ENCODE results near the gene CFAP61. TPM values are rescaled to one million over a fixed set of nuclear protein-coding genes. Genes with fewer than 3 reads are reported as not detected.
"Not testable (repeated sequence)": the region's sequence is repeated elsewhere in the genome, so short reads cannot be mapped to it uniquely, and the experiment has no call there.

CFAP61 gene
- total RNA-seq, 4 donors from 2014 or later, result not detected

GRCh38 chr20:20102716-20103258 is 50.5 kb downstream of the CFAP61 start:
- DNase-seq (ENCODE audit: low spot score) (no peak), ATAC-seq (ENCODE audit: low FRiP score) (no peak)
- TF ChIP-seq CTCF (IDR thresholded peaks at IDR 0.05), result no peak

- DNase-seq (ENCODE audit: low spot score) (no peak), ATAC-seq (ENCODE audit: low FRiP score) (no peak)
- no peak for TF ChIP-seq CTCF (IDR thresholded peaks at IDR 0.05)
These were observed 51.2 kb downstream of the CFAP61 start for GRCh38 chr20:20103486-20103885.

- not testable (repeated sequence) for DNase-seq (ENCODE audit: low spot score); ATAC-seq (ENCODE audit: low FRiP score)
These were observed 70.9 kb downstream of the CFAP61 start for GRCh38 chr20:20123187-20123586.

- DNase-seq (ENCODE audit: low spot score) (no peak), ATAC-seq (ENCODE audit: low FRiP score) (no peak)
- no peak for TF ChIP-seq CTCF (IDR thresholded peaks at IDR 0.05)
These were observed 78.1 kb downstream of the CFAP61 start for GRCh38 chr20:20130399-20130798.

GRCh38 chr20:20134941-20135575 is 82.7 kb downstream of the CFAP61 start:
- DNase-seq (ENCODE audit: low spot score) (no peak), ATAC-seq (ENCODE audit: low FRiP score) (no peak)
- no peak for TF ChIP-seq CTCF (IDR thresholded peaks at IDR 0.05)

GRCh38 chr20:20136313-20136712 is 84.0 kb downstream of the CFAP61 start:
- ATAC-seq (ENCODE audit: low FRiP score) (no peak), DNase-seq (ENCODE audit: low spot score) (no peak)

GRCh38 chr20:20137851-20138250 is 85.5 kb downstream of the CFAP61 start:
- TF ChIP-seq CTCF (IDR thresholded peaks at IDR 0.05), result no peak
- DNase-seq (ENCODE audit: low spot score), result no peak
- ATAC-seq (ENCODE audit: low FRiP score), result no peak

More at GRCh38 chr20:20136313-20136712, 84.0 kb downstream of the CFAP61 start:
- no peak for TF ChIP-seq CTCF (IDR thresholded peaks at IDR 0.05)

All from omental fat pad (tissue), 4 donors.